GM21786 (cell line): ENCODE data around the gene CCDC183.

Experiments used
- ATAC-seq: cut with Tn5 transposase; IDR thresholded peaks from one replicate; pipeline ENCODE4 v1.9.1; 2021; ENCODE audit not compliant: unreplicated experiment

The CCDC183 gene

GRCh38 chr9:136847826-136848392, 51.8 kb downstream of the CCDC183 start:
- ATAC-seq = no peak

GRCh38 chr9:136848393-136849037, 52.4 kb downstream of the CCDC183 start:
- ATAC-seq = no peak

GRCh38 chr9:136849038-136849959, 53.2 kb downstream of the CCDC183 start, which contains the start of gene PHPT1:
Gene PHPT1 (plus strand): TSS chr9:136849409. CDS start chr9:136849431, 22 bp downstream.
- peak; percentile 80 for ATAC-seq

- ATAC-seq = no peak
Observed at GRCh38 chr9:136849960-136850865, 54.1 kb downstream of the CCDC183 start.

DNA sequence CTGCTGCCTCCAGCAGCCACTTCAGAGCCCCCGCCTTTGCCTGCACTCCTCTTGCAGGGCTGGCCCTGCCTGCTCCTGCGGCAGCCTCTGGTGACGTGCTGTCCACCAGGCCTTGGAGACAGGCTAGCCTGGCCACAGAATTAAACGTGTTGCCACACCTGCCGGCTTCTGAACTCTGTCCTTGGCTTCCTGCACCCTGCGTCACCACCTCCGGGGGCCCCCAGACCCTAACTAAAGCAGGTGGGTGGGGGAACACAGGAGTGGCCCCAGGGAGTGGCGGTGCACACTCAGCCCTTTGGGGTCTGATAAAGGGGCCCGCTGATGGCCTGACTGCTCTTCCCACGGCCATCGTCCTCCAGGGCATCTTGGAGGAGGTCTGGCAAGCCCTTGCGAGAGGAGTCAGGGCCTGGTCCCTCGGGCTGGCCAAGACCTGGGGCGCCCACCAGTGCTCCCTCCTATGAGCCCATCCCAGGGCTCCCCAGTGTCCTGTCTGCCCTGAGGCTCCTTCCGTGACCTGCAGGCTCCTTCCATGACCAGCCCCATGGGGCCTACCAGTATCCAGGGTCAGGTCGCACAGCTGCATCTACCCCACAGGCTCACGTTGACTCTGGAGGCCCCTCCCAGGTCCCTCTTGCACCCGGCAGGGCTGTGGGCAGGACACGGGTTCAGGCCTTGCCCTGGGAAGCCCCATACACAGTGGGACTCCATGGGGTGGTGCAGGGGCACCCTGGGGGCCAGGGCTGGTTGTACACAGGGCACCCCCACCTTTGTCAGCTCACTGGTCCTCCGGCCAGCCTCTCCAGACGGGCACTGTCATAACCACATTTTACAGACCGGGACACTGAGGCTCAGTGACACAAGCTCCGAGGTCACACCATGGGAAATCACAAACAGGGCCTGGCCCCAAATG, 55.0 kb downstream of the CCDC183 start:
- no peak for ATAC-seq

- ATAC-seq = no peak
Observed at GRCh38 chr9:136851941-136852663, 56.0 kb downstream of the CCDC183 start, which contains the start of gene MAMDC4. Gene MAMDC4 (plus strand): TSS chr9:136852346. CDS start chr9:136852417, 71 bp downstream.

- ATAC-seq = no peak
Observed at GRCh38 chr9:136852664-136853595, 56.8 kb downstream of the CCDC183 start.

DNA sequence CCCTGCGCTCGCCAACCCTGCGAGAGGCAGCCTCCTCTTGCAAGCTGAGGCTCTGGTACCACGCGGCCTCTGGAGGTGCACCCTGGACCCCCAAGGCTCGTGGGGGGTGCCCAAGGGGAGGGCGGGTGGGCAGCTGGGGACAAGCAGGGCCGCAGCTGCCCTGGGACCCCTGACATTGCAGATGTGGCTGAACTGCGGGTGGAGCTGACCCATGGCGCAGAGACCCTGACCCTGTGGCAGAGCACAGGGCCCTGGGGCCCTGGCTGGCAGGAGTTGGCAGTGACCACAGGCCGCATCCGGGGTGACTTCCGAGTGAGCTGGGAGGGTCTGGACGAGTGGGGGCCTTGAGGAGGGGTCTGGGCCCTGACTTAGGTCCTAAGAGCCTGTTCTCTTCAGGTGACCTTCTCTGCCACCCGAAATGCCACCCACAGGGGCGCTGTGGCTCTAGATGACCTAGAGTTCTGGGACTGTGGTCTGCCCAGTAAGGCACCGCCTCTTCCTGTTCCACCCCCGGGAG, 57.5 kb downstream of the CCDC183 start:
- ATAC-seq = no peak

DNA sequence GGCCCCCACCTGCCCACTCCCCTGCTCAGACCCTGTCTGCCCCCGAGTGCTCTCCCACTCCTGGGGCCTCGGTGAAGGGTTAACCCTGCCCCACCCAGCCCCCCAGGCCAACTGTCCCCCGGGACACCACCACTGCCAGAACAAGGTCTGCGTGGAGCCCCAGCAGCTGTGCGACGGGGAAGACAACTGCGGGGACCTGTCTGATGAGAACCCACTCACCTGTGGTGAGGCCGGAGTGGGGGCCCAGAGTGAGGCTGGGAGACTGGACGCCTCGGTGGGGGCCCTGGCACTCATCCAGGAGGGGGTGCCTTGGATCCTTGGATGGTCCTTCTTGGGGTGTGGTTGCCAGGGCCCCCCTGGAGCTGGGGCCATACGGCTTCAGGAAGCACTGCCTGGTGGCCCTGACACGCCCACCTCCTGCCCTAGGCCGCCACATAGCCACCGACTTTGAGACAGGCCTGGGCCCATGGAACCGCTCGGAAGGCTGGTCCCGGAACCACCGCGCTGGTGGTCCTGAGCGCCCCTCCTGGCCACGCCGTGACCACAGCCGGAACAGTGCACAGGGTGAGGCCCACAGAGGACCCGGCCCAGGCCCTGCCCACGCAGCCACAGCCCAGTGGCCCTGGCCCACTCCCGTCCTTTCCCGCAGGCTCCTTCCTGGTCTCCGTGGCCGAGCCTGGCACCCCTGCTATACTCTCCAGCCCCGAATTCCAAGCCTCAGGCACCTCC, 58.1 kb downstream of the CCDC183 start:
- no peak for ATAC-seq

GRCh38 chr9:136854842-136855460, 58.8 kb downstream of the CCDC183 start:
- ATAC-seq = no peak

DNA sequence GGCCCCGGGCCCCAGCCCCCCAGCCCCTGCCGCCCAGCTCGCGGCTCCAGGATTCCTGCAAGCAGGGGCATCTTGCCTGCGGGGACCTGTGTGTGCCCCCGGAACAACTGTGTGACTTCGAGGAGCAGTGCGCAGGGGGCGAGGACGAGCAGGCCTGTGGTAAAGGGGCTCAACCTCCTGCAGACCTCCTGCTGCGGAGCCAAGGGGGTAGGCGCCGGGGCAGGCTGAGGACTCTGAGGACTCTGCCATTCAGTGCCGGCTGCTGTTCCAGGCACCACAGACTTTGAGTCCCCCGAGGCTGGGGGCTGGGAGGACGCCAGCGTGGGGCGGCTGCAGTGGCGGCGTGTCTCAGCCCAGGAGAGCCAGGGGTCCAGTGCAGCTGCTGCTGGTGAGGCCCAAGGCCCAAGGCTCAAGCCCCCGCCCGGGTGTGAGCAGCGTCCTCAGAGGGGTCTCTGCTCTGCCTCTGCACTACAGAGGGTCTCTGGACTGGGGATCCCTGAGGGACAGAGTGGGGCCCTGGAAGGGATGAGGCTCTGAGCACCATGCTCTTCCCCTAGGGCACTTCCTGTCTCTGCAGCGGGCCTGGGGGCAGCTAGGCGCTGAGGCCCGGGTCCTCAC, 59.4 kb downstream of the CCDC183 start:
- no peak for ATAC-seq

DNA sequence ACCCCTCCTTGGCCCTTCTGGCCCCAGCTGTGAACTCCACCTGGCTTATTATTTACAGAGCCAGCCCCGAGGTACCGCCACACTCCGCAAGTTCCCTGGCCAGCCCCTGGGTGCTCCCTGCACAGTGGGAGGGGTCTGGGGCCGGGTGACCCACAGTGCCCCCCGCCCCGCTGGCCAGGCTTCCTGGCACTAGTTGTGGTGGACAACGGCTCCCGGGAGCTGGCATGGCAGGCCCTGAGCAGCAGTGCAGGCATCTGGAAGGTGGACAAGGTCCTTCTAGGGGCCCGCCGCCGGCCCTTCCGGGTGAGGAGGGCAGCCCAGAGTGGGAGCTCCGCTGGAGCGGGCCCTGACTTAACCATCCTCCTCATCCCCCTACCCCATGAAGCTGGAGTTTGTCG, 59.9 kb downstream of the CCDC183 start:
- no peak for ATAC-seq

DNA sequence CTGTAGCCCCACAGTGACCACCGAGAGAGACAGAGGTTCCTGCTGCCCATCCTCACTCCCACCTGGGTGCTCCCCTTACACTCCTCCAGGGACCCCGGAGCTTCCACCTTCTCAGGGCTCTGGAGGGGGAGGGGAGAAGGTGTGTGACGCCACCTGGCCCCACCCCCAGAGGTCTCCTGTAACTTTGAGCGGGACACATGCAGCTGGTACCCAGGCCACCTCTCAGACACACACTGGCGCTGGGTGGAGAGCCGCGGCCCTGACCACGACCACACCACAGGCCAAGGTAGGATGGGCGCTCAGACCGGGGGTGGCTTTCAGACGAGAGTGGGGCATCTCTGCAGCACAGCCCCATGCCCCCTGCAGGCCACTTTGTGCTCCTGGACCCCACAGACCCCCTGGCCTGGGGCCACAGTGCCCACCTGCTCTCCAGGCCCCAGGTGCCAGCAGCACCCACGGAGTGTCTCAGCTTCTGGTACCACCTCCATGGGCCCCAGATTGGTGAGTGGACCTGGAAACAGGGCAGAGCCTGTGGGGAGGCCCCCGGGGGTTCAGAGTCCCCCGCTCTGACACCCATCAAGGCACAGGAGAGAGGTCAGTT, 60.5 kb downstream of the CCDC183 start:
- no peak for ATAC-seq

GRCh38 chr9:136857166-136857565, 61.0 kb downstream of the CCDC183 start:
- no peak for ATAC-seq
